ENCODE data around the gene TBXA2R.
"Not testable (repeated sequence)": the region's sequence is repeated elsewhere in the genome, so short reads cannot be mapped to it uniquely, and the experiment has no call there.

Gene TBXA2R

GRCh38 chr19:3576696-3577443 is 29.8 kb downstream of the TBXA2R start:
- DNase-seq: no peak

GRCh38 chr19:3575949-3576673 is 30.6 kb downstream of the TBXA2R start:
- no peak for DNase-seq

- no peak for DNase-seq
Measured at GRCh38 chr19:3575260-3575741, 31.4 kb downstream of the TBXA2R start.

- DNase-seq: no peak
Measured at GRCh38 chr19:3573858-3574637, 32.6 kb downstream of the TBXA2R start.

- no peak for DNase-seq
Measured at GRCh38 chr19:3573162-3573857, 33.4 kb downstream of the TBXA2R start.

- DNase-seq: no peak
Measured at GRCh38 chr19:3572855-3573161, 33.9 kb downstream of the TBXA2R start, which contains the start of gene HMG20B. TSS of gene HMG20B (plus strand) at chr19:3572944. CDS start at chr19:3573310, 366 bp downstream.

- no peak for DNase-seq
Measured at GRCh38 chr19:3572132-3572854, 34.4 kb downstream of the TBXA2R start.

- DNase-seq: no peak
Measured at GRCh38 chr19:3570606-3571011, 36.1 kb downstream of the TBXA2R start.

- DNase-seq: not testable (repeated sequence)
Measured at GRCh38 chr19:3570042-3570441, 36.6 kb downstream of the TBXA2R start.

GRCh38 chr19:3565139-3565538 is 41.5 kb downstream of the TBXA2R start:
- DNase-seq: no peak

- DNase-seq: no peak
Measured at GRCh38 chr19:3563709-3564524, 42.8 kb downstream of the TBXA2R start.

GRCh38 chr19:3557461-3558248 is 49.0 kb downstream of the TBXA2R start, which contains the start of gene MFSD12:
TSS of gene MFSD12 (minus strand) at chr19:3557586. CDS start at chr19:3557403, 183 bp downstream.
- DNase-seq: no peak

GRCh38 chr19:3556978-3557460 is 49.7 kb downstream of the TBXA2R start:
- no peak for DNase-seq

- no peak for DNase-seq
Measured at GRCh38 chr19:3556423-3556977, 50.2 kb downstream of the TBXA2R start.

GRCh38 chr19:3555653-3556422 is 50.8 kb downstream of the TBXA2R start:
- DNase-seq: no peak

GRCh38 chr19:3554254-3555083 is 52.2 kb downstream of the TBXA2R start:
- no peak for DNase-seq

- no peak for DNase-seq
Measured at GRCh38 chr19:3551792-3552095, 54.9 kb downstream of the TBXA2R start.
